KG1 (cell line): ENCODE measurements around the gene ZNF664.

Source experiments
- DNase-seq: peaks from one replicate; lab custom pipeline; 2025; lab: John Stamatoyannopoulos, UW

ZNF664 gene

GRCh38 chr12:124034297-124034696, 61.3 kb downstream of the ZNF664 start:
- no peak for DNase-seq

GRCh38 chr12:124035163-124035562, 62.1 kb downstream of the ZNF664 start:
- DNase-seq: no peak

- no peak for DNase-seq
Measured at GRCh38 chr12:124036171-124036598, 63.2 kb downstream of the ZNF664 start.

- DNase-seq: peak; percentile 31
Measured at GRCh38 chr12:124036657-124037109, 63.7 kb downstream of the ZNF664 start.

- DNase-seq: no peak
Measured at GRCh38 chr12:124037331-124037730, 64.3 kb downstream of the ZNF664 start.

- no peak for DNase-seq
Measured at GRCh38 chr12:124039276-124039675, 66.3 kb downstream of the ZNF664 start.

GRCh38 chr12:124040291-124040690, 67.3 kb downstream of the ZNF664 start:
- DNase-seq: no peak

- DNase-seq: no peak
Measured at GRCh38 chr12:124040737-124041136, 67.7 kb downstream of the ZNF664 start.

- no peak for DNase-seq
Measured at GRCh38 chr12:124041907-124042306, 68.9 kb downstream of the ZNF664 start.

- no peak for DNase-seq
Measured at GRCh38 chr12:124044021-124044420, 71.0 kb downstream of the ZNF664 start.

GRCh38 chr12:124044809-124045321, 71.8 kb downstream of the ZNF664 start:
- no peak for DNase-seq

GRCh38 chr12:124045671-124046455, 72.8 kb downstream of the ZNF664 start:
- DNase-seq: no peak

- DNase-seq: no peak
Measured at GRCh38 chr12:124046456-124046740, 73.4 kb downstream of the ZNF664 start.

GRCh38 chr12:124047045-124047566, 74.1 kb downstream of the ZNF664 start:
- DNase-seq: no peak

- DNase-seq: no peak
Measured at GRCh38 chr12:124049451-124050094, 76.6 kb downstream of the ZNF664 start.

GRCh38 chr12:124053851-124054250, 80.8 kb downstream of the ZNF664 start:
- DNase-seq: no peak

GRCh38 chr12:124055066-124055465, 82.1 kb downstream of the ZNF664 start:
- no peak for DNase-seq

- DNase-seq: no peak
Measured at GRCh38 chr12:124057691-124058090, 84.7 kb downstream of the ZNF664 start.

- DNase-seq: no peak
Measured at GRCh38 chr12:124059752-124060151, 86.7 kb downstream of the ZNF664 start.
